D341Med (cell line): ENCODE results near the gene RAB6B.
A peak's percentile ranks its signal among the peaks of the same experiment; 100 is the strongest.

Experiments
- DNase-seq: peaks from one replicate; pipeline ENCODE4 v3.0.0; 2012; ENCODE audit warnings: low spot score

Gene RAB6B

GRCh38 chr3:133894353-133895207 lies 1.1 kb downstream of the RAB6B start:
- DNase-seq, result peak; percentile 67

GRCh38 chr3:133893683-133894352 lies 1.9 kb downstream of the RAB6B start:
- peak; percentile 13 for DNase-seq

GRCh38 chr3:133892541-133893231 lies 3.0 kb downstream of the RAB6B start:
- no peak for DNase-seq

GRCh38 chr3:133891662-133892378 lies 3.9 kb downstream of the RAB6B start:
- DNase-seq, result peak; percentile 9

GRCh38 chr3:133890972-133891644 lies 4.6 kb downstream of the RAB6B start:
- peak; percentile 10 for DNase-seq

- no peak for DNase-seq
These were observed 5.6 kb downstream of the RAB6B start for GRCh38 chr3:133890037-133890436.

- peak; percentile 14 for DNase-seq
These were observed 6.8 kb downstream of the RAB6B start for GRCh38 chr3:133888726-133889340.

GRCh38 chr3:133887803-133888703 lies 7.6 kb downstream of the RAB6B start:
- peak; percentile 12 for DNase-seq

- peak; percentile 7 for DNase-seq
These were observed 8.4 kb downstream of the RAB6B start for GRCh38 chr3:133887074-133887802.

- DNase-seq, result peak; percentile 17
These were observed 9.5 kb downstream of the RAB6B start for GRCh38 chr3:133886031-133886722.

GRCh38 chr3:133884887-133885711 lies 10.6 kb downstream of the RAB6B start:
- DNase-seq, result peak; percentile 13

- DNase-seq, result peak; percentile 14
These were observed 11.4 kb downstream of the RAB6B start for GRCh38 chr3:133884054-133884886.

- DNase-seq, result peak; percentile 4
These were observed 12.0 kb downstream of the RAB6B start for GRCh38 chr3:133883641-133884040.

GRCh38 chr3:133882986-133883586 lies 12.6 kb downstream of the RAB6B start:
- DNase-seq, result no peak

- DNase-seq, result no peak
These were observed 13.5 kb downstream of the RAB6B start for GRCh38 chr3:133881939-133882825.
